Mesendoderm (in vitro differentiated cells): Measurements from ENCODE around the gene LRRC23.
A peak's percentile ranks its signal among the peaks of the same experiment; 100 is the strongest.
"Not testable (repeated sequence)": the region's sequence is repeated elsewhere in the genome, so short reads cannot be mapped to it uniquely, and the experiment has no call there.

Experiments used
- DNase-seq: peaks from one replicate; pipeline ENCODE4 v3.0.0; 2013
- H2AK5ac ChIP-seq: 2 replicates; pipeline ENCODE4 v1.6.1; 2013; ENCODE audit warnings: low read length, inconsistent platforms
- H2BK120ac ChIP-seq: 2 replicates; pipeline ENCODE4 v1.6.1; 2013; ENCODE audit warnings: low read depth, mild to moderate bottlenecking, low read length, moderate library complexity, mixed read lengths
- H2BK15ac ChIP-seq: replicated peaks from 2 replicates; pipeline ENCODE4 v1.6.1; 2013; ENCODE audit warnings: low read depth, mild to moderate bottlenecking, moderate library complexity
- H2BK5ac ChIP-seq: 2 replicates; pipeline ENCODE4 v1.6.1; 2013; ENCODE audit warnings: low read length, inconsistent platforms
- H3K18ac ChIP-seq: 2 replicates; pipeline ENCODE4 v1.6.1; 2013; ENCODE audit warnings: mild to moderate bottlenecking, low read length, mixed read lengths
- H3K23ac ChIP-seq: one replicate; pipeline ENCODE4 v1.6.1; 2013; ENCODE audit warnings: low read length
- H3K27ac ChIP-seq: 2 replicates; pipeline ENCODE4 v1.5.1; 2013; ENCODE audit warnings: low read depth, mild to moderate bottlenecking, inconsistent platforms, low read length, moderate library complexity
- H3K27me3 ChIP-seq: 2 replicates; pipeline ENCODE4 v1.6.1; 2013; ENCODE audit warnings: low read length, control low read depth, mild to moderate bottlenecking, inconsistent platforms; ENCODE audit not compliant: insufficient read depth, poor library complexity
- H3K36me3 ChIP-seq: 2 replicates; pipeline ENCODE4 v1.6.1; 2013; ENCODE audit warnings: low read length, inconsistent platforms; ENCODE audit not compliant: control insufficient read depth, insufficient read depth
- H3K4ac ChIP-seq: one replicate; pipeline ENCODE4 v1.6.1; 2013; ENCODE audit warnings: low read depth, mild to moderate bottlenecking, low read length, moderate library complexity
- H3K4me1 ChIP-seq: 2 replicates; pipeline ENCODE4 v1.6.1; 2013; ENCODE audit warnings: low read depth, low read length, inconsistent platforms; ENCODE audit not compliant: control insufficient read depth
- H3K4me2 ChIP-seq: 2 replicates; pipeline ENCODE4 v1.6.1; 2013; ENCODE audit warnings: low read length
- H3K4me3 ChIP-seq: 2 replicates; pipeline ENCODE4 v1.5.1; 2013; ENCODE audit warnings: mild to moderate bottlenecking, low read length
- H3K56ac ChIP-seq: one replicate; pipeline ENCODE4 v1.6.1; 2013; ENCODE audit warnings: low read length
- H3K79me1 ChIP-seq: 2 replicates; pipeline ENCODE4 v1.6.1; 2013; ENCODE audit warnings: low read length, inconsistent platforms
- H3K79me2 ChIP-seq: 2 replicates; pipeline ENCODE4 v1.6.1; 2013; ENCODE audit warnings: mild to moderate bottlenecking, low read length; ENCODE audit not compliant: control insufficient read depth, insufficient read depth
- H3K9ac ChIP-seq: 2 replicates; pipeline ENCODE4 v1.6.1; 2013; ENCODE audit warnings: low read length, inconsistent platforms
- H4K5ac ChIP-seq: one replicate; pipeline ENCODE4 v1.6.1; 2013; ENCODE audit warnings: low read length
- H4K8ac ChIP-seq: one replicate; pipeline ENCODE4 v1.6.1; 2013; ENCODE audit warnings: low read depth, mild to moderate bottlenecking, control low read depth, low read length, moderate library complexity
- WGBS: extraction: QIAGEN DNeasy Blood & Tissue Kit; methylation state at CpG from one replicate; pipeline ENCODE4 v1.1.7; 2013; ENCODE audit warnings: low lambda C conversion rate, missing lambda C conversion rate; ENCODE audit not compliant: insufficient coverage; ENCODE audit errors: extremely low coverage; 5-methylcytosine and 5-hydroxymethylcytosine counted together

Gene LRRC23

DNA sequence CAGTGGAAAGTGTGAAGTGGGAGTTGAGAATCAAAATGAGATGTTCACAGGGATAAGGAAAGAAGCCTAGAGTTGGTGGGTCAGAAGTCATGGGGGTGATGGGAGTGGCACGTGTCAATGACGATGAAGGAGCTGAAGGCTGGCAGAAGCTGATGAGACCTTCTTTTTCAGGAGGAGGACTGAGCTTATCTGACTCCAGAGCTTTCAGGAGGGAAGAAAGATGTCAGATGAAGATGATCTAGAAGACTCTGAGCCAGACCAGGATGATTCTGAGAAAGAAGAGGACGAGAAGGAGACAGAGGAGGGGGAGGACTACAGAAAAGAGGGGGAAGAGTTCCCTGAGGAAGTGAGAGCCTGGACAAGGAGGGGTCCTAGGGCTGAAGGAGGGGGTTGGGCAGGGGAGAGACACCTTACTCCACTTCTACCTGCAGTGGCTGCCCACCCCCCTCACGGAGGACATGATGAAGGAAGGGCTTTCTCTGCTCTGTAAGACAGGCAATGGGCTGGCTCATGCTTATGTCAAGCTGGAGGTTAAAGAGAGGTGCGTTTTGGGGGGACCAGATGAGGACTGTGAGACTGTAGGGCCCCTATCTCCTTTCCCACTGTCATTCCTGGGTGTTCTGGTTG, 905 bp downstream of the LRRC23 start:
- no peak overlapping the region for H3K4ac ChIP-seq
- no peak overlapping the region for H3K4me3 ChIP-seq
- no peak overlapping the region for H2BK5ac ChIP-seq
- WGBS = no CpG with 5 or more reads among the region's 5 CpGs
- no peaks in the 10 kb centered on the region for H3K79me2 ChIP-seq
- H2AK5ac ChIP-seq = no peak overlapping the region
- no peak overlapping the region for H3K18ac ChIP-seq
- H3K56ac ChIP-seq = peak overlapping the region; percentile 78
- H2BK120ac ChIP-seq = no peak overlapping the region
- H3K79me1 ChIP-seq = no peaks in the 10 kb centered on the region
- no peak overlapping the region for H4K5ac ChIP-seq
- no peak overlapping the region for H3K27ac ChIP-seq
- no peaks in the 10 kb centered on the region for H3K36me3 ChIP-seq
- H3K9ac ChIP-seq = peak overlapping the region; percentile 69
- H4K8ac ChIP-seq = no peak overlapping the region
- H3K27me3 ChIP-seq = no peaks in the 10 kb centered on the region
- H3K23ac ChIP-seq = no peak overlapping the region
- peak overlapping the region; percentile 61 for H3K4me2 ChIP-seq
- no peak for DNase-seq
- H2BK15ac ChIP-seq = no peak overlapping the region
- peaks cover 2% of the 10 kb centered on the region for H3K4me1 ChIP-seq

DNA sequence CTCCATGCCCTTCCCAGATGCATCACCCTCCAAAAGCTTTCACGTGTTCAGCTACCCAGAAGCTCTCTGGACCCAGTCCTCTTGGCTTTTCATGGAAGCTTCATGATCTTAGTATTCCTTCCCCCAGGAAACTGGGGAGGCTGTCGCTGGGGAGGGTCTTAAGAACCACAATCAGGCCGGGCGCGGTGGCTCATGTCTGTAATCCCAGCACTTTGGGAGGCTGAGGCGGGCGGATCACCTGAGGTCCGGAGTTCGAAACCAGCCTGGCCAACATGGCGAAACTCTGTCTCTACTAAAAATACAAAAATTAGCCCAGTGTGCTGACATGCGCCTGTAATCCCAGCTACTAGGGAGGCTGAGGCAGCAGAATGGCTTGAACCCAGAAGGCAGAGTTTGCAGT, 3.5 kb downstream of the LRRC23 start:
- not testable (repeated sequence) for H3K4ac ChIP-seq, H3K79me1 ChIP-seq, H3K18ac ChIP-seq, H3K27me3 ChIP-seq, H2BK15ac ChIP-seq, H3K79me2 ChIP-seq, H3K36me3 ChIP-seq, H3K9ac ChIP-seq, H3K4me3 ChIP-seq, H3K56ac ChIP-seq, H2AK5ac ChIP-seq, H2BK5ac ChIP-seq, H2BK120ac ChIP-seq, H4K8ac ChIP-seq, H3K4me2 ChIP-seq, H4K5ac ChIP-seq, H3K23ac ChIP-seq, H3K27ac ChIP-seq, H3K4me1 ChIP-seq, DNase-seq
- no CpG with 5 or more reads among the region's 11 CpGs for WGBS

DNA sequence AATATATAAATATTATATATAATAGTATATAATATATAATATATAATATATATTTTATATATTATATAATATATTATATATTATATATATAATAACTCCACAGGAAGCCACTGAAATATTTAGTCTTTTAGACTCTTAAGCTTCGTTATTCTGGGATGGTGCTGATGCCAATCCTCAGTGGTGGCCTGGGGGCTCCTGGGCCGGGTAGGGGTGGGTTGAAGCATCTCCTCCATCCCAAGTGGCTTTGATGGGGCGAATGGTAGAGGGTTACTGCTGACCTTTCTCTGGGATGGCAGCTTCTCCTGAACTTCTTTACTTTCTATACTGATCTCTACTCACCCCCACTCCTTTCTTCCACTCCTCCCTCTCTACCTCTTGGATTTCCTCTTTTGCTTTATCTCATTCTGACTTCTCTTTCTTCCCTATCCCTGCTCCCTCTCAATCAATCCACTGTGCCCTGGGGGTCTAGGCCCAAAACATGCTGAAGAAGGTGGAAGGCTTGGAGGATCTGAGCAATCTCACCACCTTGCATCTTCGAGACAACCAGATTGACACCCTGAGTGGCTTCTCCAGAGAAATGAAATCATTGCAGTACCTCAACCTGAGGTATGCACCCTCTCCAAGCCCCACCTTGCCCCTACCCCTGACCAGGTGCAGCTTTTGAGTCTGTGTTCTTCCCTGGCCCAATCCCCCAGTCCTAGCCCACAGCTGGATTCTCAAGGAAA, 5.0 kb downstream of the LRRC23 start:
- WGBS = no CpG with 5 or more reads among the region's 4 CpGs
- Histone ChIP-seq H3K56ac (no peak overlapping the region), H3K23ac (no peak overlapping the region), H3K36me3 (no peaks in the 10 kb centered on the region), H3K27me3 (no peaks in the 10 kb centered on the region), H3K4me3 (no peak overlapping the region), H3K4ac (no peak overlapping the region), H3K27ac (no peak overlapping the region), H2BK5ac (no peak overlapping the region), H2BK120ac (no peak overlapping the region), H2BK15ac (no peak overlapping the region), H3K9ac (no peak overlapping the region), H3K4me1 (peaks cover 2% of the 10 kb centered on the region), H4K8ac (no peak overlapping the region), H2AK5ac (no peak overlapping the region), H3K79me1 (no peaks in the 10 kb centered on the region), H4K5ac (no peak overlapping the region), H3K18ac (no peak overlapping the region), H3K79me2 (no peaks in the 10 kb centered on the region), H3K4me2 (no peak overlapping the region)
- DNase-seq = no peak

DNA sequence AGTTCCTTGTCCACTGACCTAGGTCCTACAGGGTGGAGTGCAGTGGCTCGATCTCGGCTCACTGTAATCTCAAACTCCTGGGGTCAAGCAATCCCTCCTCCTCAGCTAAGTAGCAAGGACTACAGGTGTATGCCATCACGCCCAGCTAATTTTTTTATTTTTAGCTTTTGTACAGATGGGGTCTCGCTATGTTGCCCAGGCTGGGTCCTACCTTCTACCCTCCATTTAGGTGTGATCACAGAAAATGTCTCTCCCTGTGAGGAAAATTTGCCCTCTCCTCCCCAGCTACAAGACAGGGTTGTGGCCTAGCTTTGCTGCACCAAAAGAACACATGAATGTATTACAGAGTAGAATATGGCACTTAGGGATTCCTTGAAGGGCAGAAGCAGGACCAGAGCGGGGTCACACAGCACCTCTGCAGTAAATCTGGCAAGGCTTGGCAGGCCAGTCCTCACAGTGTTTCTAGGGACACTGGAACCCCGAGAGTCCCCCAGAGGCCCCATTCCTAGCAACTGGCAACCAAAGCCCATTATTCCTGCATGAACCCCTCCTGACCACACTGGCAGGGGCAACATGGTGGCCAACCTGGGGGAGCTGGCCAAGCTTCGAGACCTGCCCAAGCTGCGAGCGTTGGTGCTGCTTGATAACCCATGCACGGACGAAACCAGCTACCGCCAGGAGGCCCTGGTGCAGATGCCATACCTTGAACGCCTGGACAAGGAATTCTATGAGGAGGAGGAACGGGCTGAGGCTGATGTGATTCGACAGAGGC, 7.7 kb downstream of the LRRC23 start:
- no CpG with 5 or more reads among the region's 15 CpGs for WGBS
- no peak overlapping the region for H2BK5ac ChIP-seq
- no peaks in the 10 kb centered on the region for H3K27me3 ChIP-seq
- H3K4me1 ChIP-seq = peaks cover 5% of the 10 kb centered on the region
- no peak overlapping the region for H3K4me2 ChIP-seq
- no peak overlapping the region for H3K18ac ChIP-seq
- H3K9ac ChIP-seq = no peak overlapping the region
- H3K23ac ChIP-seq = no peak overlapping the region
- H3K27ac ChIP-seq = no peak overlapping the region
- H3K36me3 ChIP-seq = no peaks in the 10 kb centered on the region
- no peak overlapping the region for H3K4ac ChIP-seq
- DNase-seq = no peak
- no peak overlapping the region for H3K4me3 ChIP-seq
- H2BK15ac ChIP-seq = no peak overlapping the region
- H4K8ac ChIP-seq = no peak overlapping the region
- H3K79me1 ChIP-seq = peaks cover 3% of the 10 kb centered on the region
- no peaks in the 10 kb centered on the region for H3K79me2 ChIP-seq
- no peak overlapping the region for H2BK120ac ChIP-seq
- no peak overlapping the region for H4K5ac ChIP-seq
- no peak overlapping the region for H3K56ac ChIP-seq
- H2AK5ac ChIP-seq = no peak overlapping the region

DNA sequence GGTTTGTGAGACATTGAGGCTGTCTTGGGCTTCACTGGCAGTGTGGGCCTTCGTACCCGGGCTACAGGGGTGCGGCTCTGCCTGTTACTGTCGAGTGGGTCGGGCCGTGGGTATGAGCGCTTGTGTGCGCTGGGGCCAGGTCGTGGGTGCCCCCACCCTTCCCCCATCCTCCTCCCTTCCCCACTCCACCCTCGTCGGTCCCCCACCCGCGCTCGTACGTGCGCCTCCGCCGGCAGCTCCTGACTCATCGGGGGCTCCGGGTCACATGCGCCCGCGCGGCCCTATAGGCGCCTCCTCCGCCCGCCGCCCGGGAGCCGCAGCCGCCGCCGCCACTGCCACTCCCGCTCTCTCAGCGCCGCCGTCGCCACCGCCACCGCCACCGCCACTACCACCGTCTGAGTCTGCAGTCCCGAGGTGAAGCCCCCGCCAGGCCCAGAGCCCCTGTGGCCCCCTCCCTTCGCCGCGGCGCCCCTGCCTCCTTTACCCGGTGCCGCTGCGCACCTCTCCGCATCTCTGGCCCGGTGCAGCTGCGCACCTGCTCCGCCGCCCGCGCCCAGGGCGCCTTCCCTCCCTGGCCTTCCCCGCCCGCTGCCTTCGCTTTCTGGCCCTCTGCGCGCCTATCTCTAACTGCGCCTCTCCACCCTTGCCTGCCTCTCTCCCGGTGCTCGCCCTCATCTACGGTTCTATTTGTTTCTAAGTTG, 9.8 kb downstream of the LRRC23 start, which contains the start of gene ENO2:
Gene ENO2 (plus strand): TSS at position 335 of the 701 bp plus-strand sequence. CDS start 1,253 bp downstream, outside the sequence.
- H2AK5ac ChIP-seq = no peak within 1 kb of the TSS
- H3K27ac ChIP-seq = no peak within 1 kb of the TSS
- H2BK5ac ChIP-seq = no peak within 1 kb of the TSS
- H3K56ac ChIP-seq = peak within 1 kb of the TSS; percentile 83
- DNase-seq = peak; percentile 48
- H3K4me1 ChIP-seq = peaks cover 5% of the 10 kb centered on the region
- no peaks in the 10 kb centered on the region for H3K27me3 ChIP-seq
- peak within 1 kb of the TSS; percentile 19 for H3K18ac ChIP-seq
- H2BK15ac ChIP-seq = no peak within 1 kb of the TSS
- H3K4me2 ChIP-seq = peak within 1 kb of the TSS; percentile 92
- H4K8ac ChIP-seq = no peak within 1 kb of the TSS
- peak within 1 kb of the TSS; percentile 20 for H3K4ac ChIP-seq
- H3K4me3 ChIP-seq = peak within 1 kb of the TSS; percentile 42
- H3K79me2 ChIP-seq = no peaks in the 10 kb centered on the region
- H4K5ac ChIP-seq = no peak within 1 kb of the TSS
- no CpG with 5 or more reads among the region's 68 CpGs for WGBS
- peaks cover 3% of the 10 kb centered on the region for H3K79me1 ChIP-seq
- H2BK120ac ChIP-seq = no peak within 1 kb of the TSS
- H3K36me3 ChIP-seq = peaks cover 2% of the 10 kb centered on the region
- peak within 1 kb of the TSS; percentile 75 for H3K9ac ChIP-seq
- H3K23ac ChIP-seq = peak within 1 kb of the TSS; percentile 67
